ENCODE results near the gene RABEP1.

RABEP1 gene

DNA sequence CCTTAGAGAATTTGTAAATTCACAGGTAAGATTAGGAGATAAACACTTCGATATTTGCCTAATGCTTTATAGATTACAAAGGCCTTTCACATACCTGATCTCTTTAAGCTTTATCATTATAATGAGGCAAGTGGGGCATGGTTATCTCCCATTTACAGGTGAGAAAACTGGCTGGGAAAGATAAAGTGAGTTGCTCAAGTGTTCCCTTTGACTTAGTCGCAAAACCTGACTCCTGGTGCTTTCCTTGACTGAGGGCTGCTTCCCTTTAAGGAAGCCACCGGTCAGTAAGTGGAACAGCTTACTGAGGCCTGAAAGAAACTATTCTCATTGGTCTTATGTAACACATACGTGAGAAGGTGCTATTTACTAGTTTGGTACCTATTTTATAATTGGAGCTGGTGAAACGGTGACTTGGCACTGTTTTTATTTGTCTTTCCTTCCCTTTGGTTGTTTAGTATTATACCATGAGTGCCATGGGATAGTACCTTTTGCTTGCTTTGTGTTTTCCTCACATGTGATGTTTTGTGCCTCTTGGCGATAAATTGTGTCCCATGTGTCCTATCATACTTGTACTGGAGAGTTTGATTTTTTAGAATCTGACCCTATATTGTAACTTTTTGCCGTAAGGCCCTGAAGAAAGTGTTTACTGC lies 80.2 kb downstream of the RABEP1 start:
- DNase-seq = no peak

DNA sequence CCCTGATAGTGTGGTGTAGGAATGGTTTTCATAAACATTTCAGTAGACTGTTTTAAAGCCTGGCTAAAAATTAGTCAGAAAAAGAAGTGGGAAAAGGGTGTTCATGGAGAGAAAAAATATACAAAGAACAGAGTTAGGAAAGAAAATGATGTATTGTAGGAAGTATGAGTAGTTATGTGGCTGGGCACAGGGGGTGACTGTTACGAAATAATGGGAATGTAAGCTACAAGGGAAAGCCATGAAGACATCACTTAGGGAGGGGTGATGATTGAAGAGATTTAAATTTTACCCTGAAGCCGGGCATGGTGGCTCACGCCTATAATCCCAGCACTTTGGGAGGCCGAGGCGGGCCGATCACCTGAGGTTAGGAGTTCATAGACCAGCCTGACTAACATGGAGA lies 82.1 kb downstream of the RABEP1 start:
- no peak for DNase-seq

DNA sequence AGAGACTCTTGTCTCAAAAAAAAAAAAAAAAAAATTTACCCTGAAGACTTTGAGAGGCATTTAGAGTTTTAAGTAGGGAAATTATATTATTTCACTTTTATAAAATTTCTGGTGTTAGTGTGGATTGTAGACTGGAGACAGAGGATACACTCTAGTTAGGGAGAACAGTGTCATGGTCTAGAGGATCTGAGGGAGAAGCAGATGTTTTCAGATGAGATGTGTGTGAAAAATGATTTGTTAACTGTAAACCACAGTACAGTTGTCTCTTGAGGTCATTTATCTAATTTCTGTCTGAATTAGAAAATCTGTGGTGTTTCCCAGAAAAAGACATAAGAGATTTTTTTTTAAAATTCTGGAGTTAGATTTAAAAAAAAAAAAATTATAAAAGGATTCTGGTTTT lies 82.6 kb downstream of the RABEP1 start:
- no peak for DNase-seq

DNA sequence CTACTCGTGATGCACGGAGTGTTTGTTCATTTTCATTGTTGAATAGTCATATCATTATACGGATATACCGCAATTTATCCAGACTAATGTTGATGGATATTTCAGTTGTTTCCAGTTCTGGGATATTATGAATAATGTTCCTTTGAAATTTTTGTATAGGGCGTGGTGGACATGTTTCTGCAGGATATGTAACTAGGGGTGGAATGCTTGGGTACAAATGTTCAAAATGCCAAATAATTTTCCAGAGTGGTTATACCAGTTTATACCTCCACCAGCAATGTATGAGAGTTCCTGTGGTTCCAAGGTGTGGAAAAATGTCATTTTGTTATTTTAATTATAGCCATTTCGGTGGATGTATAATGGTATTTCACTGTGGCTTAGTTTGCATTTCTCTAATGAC lies 83.7 kb downstream of the RABEP1 start:
- DNase-seq = no peak

DNA sequence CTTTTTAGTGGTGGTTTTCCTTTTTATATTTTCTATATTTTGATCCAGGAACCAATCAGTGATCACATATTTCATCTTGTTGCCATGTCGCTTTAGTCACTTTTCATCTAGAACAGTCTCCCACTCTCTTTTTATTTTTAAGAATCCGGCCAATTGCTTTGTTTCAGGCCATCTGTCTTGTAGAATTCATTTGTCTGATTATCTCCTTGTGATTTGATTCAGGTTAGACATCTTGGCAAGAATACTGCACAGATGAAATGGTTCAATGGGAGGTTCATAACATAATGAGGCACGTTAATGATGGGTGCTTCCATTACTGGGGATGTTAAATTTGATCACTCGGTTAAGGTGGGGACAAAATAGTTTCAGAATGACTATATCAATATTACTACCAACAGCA lies 88.3 kb downstream of the RABEP1 start:
- no peak for DNase-seq

DNA sequence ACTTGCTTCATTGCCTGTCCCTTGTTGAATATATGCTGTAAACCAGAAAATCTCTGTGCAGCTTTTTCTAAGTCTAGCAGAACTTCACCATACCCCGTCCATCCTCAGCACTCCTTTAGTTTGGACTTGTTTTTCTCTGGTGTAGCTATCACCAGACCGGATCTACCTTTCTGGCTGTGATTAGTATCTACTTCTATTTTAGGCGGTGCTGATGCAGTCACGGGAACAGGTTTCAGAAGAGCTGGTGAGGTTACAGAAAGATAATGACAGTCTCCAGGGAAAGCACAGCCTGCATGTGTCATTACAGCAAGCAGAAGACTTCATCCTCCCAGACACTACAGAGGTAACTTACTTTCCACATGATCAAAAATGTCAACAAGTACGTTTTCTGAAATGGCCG lies 91.0 kb downstream of the RABEP1 start:
- no peak for DNase-seq

DNA sequence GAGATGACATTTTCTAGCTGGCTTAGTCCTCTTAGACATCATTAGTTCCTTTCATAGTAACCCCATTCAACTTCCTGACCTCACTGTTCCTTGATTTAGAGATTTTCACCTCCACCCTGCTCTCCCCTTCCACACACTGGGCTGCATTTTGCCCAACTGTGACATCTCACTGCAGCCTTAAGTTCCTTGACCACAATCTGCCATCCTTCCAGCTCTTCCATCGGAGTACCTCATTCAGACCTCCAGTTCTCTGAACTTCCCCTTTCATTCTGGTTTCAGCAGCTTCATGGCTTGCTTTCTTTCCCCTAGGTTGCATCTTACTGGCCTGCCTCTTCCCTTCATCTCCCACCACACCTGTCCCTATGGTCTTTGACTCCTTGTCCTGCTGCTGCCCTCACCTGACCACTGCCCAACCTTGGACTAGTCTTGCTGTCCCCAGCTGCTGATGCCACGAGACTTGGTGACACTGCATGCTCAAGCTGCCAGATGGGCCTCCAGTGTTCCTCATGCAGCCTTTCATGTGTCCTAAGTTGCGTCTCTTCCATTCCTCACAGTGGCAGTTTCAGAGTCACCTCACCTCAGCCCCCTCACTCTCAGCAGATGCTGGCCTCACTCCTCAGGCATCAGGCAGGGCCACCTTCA lies 96.6 kb downstream of the RABEP1 start:
- DNase-seq = peak; percentile 2

DNA sequence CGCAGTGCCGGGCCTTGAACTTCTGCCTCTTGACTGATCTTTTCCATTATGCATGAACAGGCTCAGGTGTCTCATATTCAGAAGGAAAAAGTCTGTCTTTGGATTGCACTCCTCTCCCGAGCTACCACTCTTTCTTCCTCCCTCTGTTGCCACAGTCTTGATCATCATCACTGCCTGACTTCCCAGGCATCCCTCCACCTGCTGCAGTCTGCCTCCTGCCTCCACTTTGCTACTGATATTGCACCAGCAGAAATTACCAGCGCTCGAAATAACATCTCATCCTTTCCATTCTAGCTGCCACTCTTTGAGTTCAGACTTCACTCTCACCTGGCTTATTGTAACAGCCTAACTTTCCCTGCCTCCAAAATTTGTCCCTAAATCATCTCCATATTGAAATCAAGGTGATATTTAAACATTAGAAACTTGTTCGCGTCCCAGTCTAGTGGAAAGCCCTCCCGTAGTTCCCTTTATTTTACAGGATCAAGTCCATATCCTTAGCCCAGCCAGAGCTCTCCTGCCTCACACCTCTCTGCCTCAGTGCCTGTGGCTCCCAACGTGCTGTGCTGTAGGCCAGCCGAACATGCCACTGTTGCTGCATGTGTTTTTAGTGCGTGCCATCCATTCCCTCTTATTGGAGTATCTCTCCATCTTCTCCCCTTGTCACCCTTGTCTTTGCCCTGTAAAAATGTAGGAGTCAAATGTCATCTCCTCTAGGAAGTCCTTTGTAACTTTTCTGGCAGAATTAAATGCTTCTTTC lies 97.4 kb downstream of the RABEP1 start:
- no peak for DNase-seq

DNA sequence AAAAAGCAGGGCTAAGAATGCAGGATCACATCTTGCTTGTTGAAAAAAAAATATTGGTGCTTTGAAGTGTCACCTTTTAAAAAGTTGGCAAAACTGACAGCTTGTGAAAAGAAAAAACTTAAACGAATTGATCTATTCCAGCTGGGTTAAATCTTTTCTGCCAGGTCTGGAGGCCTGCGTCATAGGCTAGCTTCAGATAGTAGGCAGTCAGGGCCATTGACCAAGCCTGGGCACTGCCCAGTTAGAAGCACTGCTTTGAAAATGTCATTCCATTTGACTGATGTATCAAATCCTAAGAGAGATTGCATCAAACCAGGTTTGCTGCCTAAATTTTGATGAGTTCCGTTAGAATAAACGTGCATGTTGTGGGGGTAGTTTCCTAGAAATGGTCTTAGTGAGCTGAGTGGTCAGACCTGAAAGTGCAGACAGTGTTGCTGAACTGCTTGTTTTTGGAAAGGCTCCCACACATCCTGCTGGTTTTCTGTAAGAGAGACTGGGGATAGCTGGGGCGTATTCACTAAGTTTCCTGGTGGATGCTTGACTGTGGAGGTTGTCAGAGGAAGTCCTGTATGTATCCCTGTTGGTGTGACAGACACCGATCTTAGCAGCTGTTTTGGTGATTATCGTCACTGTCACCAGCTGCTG lies 98.5 kb downstream of the RABEP1 start:
- no peak for DNase-seq

DNA sequence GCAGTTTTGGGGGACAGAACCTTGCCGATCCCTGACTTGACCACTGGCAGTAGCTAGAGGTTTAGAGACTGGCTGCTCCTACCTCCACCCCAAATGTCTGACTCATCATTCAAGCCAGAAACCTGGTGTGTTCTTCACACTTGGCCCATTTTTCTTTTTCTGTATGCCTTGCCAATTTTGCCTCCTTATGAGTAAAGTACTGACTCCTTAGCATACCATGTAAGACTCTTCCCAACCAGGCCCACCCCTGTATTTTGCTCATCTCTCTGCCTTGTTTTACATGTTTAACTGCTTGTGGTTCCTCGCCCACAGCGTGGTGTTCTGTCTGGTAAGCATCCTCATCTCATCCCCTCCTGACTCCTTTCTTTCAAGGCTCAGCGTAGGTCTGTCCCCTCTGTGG lies 99.5 kb downstream of the RABEP1 start:
- DNase-seq = no peak

DNA sequence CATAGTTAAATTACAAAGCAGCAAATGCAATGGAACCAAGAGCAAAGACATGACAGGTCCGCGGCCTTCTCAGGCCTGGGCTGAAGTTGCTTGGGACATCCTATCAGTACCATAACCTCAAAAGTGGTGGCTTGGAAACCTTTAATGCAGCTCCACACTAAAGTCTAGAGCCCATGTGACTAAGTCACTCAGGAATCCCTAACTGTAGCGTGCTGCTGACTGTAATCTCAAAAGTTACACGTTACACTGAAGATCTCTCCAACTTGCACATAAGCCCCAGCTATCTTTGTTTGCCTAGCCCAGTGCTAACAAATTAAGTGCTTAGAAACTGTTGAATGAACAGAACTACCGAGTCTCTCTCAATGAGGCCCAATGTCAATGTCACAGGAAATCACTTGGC lies 109.6 kb downstream of the RABEP1 start:
- DNase-seq = no peak

DNA sequence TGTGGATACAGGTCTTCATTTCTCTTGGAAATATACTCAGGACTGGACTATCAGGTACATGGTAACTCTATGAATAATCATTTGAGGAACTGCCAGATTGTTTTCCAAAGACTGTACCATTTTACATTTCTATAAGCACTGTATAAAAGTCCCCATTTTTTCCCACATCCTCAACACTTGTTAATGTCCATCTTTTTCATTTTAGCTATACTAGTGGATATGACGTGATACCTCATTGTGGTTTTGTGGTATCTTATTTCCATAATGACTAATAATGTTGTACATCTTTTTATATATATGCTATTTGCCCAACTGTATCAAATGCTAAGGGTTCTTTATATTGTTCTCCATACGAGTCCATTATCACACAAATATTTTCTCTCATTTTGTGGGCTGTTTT lies 114.5 kb downstream of the RABEP1 start:
- DNase-seq = no peak

DNA sequence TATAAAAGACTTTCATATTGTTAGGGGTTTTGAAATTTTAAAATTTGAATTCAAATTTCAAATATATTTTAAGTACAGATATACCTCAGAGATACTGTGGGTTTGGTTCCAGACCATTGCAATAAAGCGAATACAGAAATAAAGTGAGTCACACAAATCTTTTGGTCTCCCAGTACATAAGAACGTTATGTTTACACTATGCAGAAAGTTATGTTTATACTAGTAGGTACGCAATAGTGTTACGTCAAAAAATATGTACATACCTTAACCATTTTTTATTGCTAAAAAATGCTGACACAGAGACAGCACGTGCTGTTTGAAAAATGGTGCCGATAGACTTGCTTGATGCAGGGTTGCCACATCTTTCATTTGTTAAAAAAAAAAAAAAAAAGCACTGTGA lies 117.7 kb downstream of the RABEP1 start:
- DNase-seq = no peak

DNA sequence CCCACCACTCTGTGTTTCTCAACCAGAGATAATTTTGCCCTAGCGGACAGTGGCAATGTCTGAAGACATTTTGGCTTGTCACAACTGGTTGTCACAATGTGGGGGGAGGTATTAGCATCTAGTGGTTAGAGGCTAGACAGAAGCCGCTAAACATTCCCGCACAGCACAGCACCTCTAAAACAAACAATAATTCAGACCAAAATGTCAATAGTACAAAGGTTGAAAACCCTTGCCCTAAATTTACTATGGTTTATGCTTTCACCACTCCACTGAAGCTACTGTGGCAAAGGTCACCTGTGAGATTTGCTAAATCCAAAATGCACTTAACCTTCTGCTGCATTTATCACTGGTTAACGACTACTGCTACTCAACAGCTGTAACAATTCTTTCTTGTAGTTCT lies 123.3 kb downstream of the RABEP1 start:
- DNase-seq = no peak

DNA sequence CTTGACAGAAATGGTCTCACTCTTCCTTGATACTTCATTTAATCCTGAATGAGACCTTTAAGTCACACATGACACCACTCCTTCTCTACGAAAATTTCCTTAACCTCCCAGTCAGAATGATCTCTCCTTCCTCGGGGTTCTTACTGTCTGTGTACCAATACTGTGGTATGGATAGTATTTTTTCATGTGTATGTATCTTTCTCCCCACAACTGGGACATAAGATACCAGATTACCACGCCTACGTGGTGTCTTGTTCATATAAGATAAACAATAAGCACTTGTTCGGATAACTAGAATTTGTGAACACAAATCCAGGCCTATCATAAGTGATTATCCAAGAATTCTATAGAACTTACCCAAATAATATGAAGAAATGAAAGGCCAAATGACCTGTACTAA lies 126.1 kb downstream of the RABEP1 start:
- DNase-seq = no peak

DNA sequence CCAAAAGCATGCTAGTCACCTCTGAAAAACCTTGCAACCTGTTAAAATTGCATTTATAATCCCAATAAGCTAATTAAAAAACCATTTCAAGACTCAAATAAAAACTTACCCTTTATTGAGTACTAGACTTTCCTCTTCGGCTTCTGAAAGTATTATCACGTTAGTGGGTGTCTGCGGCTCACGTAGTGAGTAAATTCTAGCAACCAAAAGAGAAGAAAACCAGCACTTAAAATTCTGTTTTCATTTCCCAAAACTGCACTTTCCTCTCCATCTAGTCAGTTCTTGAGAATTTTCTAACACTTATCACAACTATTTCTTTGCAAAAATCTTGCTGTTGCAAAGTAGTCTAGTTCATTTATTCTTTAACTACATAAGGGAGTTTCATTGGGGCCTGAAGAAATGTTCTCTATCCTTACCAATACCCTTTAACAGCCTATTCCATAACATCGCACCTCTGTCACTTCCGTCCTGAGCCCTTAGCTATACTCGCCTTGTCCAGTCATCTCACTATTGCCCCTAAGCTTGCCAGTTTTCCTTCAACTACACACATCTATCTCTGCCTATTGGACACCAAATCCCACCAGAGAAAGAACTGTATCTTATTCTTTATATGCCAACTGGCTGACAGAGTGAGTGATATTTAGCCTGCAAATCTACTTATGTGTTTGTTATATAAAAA lies 128.6 kb downstream of the RABEP1 start:
- DNase-seq = no peak

DNA sequence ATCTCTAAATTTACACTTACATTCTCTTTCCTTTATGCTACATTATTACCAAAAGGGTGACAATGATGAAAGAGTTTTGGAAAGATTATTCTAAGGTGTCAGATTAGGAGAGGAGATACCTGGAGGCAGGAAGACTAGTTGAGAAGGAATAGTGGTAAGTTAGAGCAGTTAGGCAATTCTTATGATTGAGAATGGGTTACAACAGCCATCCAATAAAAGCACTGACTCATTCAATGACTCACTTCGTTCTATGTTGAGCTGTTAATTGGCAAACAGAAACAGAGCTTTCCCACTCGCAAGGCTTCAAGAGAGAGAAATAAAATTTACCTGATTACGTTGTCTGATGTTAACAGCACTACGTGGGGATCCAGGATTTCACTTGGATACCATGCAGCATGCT lies 131.6 kb downstream of the RABEP1 start:
- DNase-seq = peak; percentile 72

DNA sequence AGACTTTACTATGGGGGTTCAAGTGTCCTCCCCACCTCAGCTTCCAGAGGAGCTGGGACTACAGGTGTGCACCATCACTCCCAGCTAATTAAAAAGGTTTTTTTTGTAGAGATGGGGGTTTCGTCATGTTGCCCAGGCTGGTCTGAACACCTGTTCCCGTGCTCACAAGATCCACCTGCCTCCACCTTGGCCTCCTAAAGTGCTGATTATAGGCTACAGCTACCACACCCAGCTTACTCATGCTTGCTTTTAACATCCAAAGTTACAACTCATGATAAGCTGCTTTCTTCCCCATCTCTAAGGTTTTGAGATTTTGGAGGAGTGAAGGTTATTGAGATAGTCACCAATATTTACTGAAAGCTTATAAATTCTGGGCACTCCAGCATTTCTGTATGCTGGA lies 134.8 kb downstream of the RABEP1 start:
- DNase-seq = no peak

DNA sequence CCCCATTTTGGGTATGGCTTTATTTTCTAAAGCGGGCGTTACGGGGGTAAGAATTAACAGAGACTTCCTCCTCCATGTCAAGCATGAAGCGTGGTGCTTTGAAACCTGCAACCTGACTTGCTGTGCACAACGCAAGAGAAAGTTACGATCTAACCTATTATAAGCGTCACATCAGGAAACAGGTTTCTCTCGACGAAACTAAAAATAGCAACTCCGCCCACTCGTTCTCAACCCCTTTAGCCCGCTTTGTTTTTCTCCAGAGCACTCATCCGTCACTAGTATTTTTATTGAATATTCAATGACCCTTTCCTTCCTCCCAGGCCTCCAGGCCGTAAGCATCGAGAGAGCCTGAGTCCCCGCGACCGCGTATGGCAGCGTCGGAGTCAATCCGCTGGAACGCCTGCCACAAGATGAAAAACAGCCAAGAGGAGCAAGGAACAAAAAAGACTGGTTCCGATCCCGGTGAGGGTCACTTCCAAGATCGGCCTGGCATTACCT lies 136.8 kb downstream of the RABEP1 start:
- peak; percentile 62 for DNase-seq

DNA sequence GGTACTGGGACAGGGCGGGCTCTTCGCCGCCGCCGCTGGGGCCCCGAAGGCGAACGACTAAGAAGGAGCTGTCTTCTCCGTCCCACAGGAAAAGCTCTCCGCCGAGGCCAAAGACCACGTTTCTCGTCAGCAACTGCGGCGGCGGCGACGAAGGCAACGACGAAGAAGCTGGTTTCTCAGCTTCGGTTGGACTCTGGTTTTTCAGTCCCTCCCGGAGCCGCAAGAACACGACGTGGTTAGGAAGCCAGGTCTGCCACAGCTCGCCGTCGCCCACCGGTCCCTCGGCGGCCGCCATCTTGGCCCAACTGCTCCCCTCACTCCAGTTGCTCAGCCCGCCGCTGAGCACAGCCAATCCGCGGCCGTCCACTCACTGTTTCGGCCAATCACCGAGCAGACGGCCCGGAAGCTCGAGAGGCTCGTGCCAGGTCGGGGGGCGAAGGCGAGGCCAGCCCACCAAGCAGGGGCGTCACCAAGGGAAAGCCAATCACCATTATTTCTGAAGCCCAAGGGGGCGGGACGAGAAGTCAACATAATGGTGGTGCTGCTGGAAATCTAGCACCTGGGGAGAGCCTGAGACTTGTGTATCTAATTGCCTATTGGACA lies 137.4 kb downstream of the RABEP1 start, which contains the start of gene NUP88:
Gene NUP88, minus strand, starts transcription at position 307 of the 603 bp plus-strand sequence. Its CDS starts 12 bp downstream, at position 295.
- DNase-seq = peak; percentile 92

DNA sequence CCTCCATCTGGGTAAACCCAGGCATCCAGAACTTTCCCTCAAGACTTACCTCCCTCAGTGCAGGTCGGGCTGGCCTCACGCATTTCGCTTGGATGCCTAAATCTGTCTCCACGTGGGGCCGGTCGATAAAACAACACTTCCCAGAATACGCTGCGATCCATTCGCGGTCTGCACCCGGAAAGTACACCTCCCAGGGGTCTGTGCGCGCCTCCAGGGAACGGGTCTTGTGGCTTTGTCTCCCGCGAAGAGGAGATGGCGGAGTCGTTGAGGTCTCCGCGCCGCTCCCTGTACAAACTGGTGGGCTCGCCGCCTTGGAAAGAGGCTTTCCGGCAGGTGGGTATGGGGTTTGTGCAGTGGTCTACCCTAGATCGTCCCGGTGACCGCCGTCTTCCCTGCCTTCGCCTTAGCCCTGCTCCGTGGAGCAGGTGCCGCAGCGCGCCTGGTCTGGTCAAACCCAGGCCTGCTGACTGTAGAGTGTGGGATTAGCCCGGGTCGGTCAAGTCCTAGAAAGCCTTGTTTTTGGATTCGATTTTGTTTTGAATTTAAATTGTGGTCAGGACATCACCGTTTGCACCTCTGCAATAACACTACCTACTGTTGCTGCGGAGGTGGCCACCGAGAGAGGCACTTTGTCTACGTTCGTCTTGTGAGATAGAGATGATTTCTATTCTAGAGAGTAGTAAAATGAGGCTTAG lies 138.0 kb downstream of the RABEP1 start, which contains the start of gene RPAIN:
Gene RPAIN, plus strand, starts transcription at position 224 of the 695 bp plus-strand sequence. Its CDS starts 29 bp downstream, at position 253.
- peak; percentile 79 for DNase-seq

DNA sequence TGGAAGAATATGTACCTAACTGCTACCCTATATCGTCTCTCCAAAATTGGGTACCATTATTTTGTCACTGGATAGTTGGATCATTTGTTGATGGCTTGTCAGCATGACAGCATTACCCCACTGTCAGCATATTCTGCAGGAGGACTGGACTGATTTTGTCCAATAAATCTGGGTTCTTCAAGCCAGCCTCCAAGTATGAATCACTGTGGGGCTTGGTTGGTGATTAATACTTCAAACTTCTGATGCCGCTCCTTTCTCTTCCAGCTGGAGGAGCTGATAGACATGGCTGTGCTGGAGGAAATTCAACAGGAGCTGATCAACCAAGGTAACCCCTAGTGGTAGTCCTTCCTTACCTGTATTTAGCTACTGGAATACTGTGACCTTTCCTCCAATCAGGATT lies 140.4 kb downstream of the RABEP1 start:
- no peak for DNase-seq
